Transverse colon (tissue), 4 donors: ENCODE results near the gene TMEM62.

ENCODE experiments used
- CTCF ChIP-seq, 5 experiments: fragments of 200-600 bp in 3 of 5; fragments of 450-650 bp in 2 of 5; sonication (generic) in 3 of 5; IDR thresholded peaks; 1 replicate in 2 of 5; 2 replicates in 3 of 5; pipeline ENCODE4 v1.5.1; 2016 to 2017; ENCODE audit warnings: antibody characterized with exemption in 5 of 5, inconsistent platforms in 3 of 5, mild to moderate bottlenecking in 2 of 5, moderate library complexity in 1 of 5
- POLR2AphosphoS5 ChIP-seq, 3 donors: sonication (generic); formaldehyde crosslinking; IDR thresholded peaks; one replicate each; pipeline ENCODE4 v1.6.1; 2016; ENCODE audit warnings: antibody characterized with exemption in 3 of 3

DNA sequence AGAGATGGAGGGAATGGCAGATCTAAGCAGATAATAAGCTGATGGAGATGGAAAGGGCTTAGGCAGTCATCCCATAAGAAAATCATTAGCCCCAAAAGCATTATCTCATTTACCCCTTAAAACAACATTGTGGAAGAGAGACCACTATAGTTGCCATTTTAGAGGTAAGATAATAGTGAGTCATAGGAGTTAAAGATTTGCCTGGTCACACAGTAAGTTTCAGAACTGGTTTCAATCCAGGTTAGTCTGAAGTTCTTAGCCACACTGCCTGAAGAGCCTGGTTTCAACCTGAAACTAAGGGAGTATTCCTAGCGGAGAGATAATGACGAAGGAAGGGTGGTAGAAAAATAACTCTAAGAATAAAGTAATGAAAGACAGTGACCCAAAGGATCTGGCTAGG is 14.6 kb upstream of the TMEM62 start:
- no peak for TF ChIP-seq CTCF (IDR thresholded peaks at IDR 0.05)
- TF ChIP-seq POLR2AphosphoS5 (IDR thresholded peaks at IDR 0.05), result no peak
